ENCODE data around the gene CFAP92.

- no peak for TF ChIP-seq CTCF (IDR thresholded peaks at IDR 0.05; ENCODE audit: low read length)
- no peak for TF ChIP-seq EZH2 (optimal IDR thresholded peaks at IDR 0.05; ENCODE audit: low read depth, low read length)
These were observed 15.4 kb upstream of the CFAP92 start for GRCh38 chr3:129009266-129009665.

All from MM.1S (cell line).